ENCODE data around the gene CCSER1. TPM values are rescaled to one million over a fixed set of nuclear protein-coding genes. Genes with fewer than 3 reads are reported as not detected.

The CCSER1 gene
- total and polyA plus RNA-seq, 2 experiments from 2014 or later = 2.9 to 3.4 TPM

DNA sequence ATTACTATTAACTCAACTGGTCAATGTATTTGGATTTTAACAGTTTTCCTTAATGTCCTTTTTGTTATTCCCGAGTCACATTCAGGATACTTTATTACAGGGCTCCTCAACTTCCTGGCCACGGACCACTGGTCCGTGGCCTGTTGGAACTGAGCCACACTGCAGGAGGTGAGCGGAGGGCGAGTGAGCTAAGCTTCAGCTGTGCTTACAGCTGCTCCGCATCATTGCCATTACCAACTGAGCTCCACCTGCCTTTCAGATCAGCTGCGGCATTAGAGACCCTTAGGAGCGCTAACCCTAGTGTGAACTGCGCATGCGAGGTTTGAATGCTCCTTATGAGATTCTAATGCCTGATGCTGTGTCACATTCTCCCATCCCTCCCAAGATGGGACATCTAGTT lies 591.7 kb downstream of the CCSER1 start:
- Histone ChIP-seq H3F3A (replicated peaks; ENCODE audit: low read depth) (no peaks in the 10 kb centered on the region), H3K4me1 (ENCODE audit: insufficient read depth) (peaks cover 14% of the 10 kb centered on the region), H3K79me2 (replicated peaks; ENCODE audit: insufficient read depth) (no peaks in the 10 kb centered on the region), H3K4me2 (no peak overlapping the region), H3K9me2 (ENCODE audit: insufficient read depth) (no peaks in the 10 kb centered on the region), H3K36me3 (ENCODE audit: insufficient read depth) (no peaks in the 10 kb centered on the region), H4K20me1 (replicated peaks; ENCODE audit: insufficient read depth) (no peaks in the 10 kb centered on the region), H2AFZ (no peak overlapping the region), H3K27ac (ENCODE audit: low read depth) (no peak overlapping the region), H3K27me3 (ENCODE audit: insufficient read depth) (no peaks in the 10 kb centered on the region), H3K4me3 (no peak overlapping the region)
- no peak overlapping the region for H3K27ac Mint-ChIP-seq
- no peak for TF ChIP-seq ZNF331 (CRISPR knock-in tag; IDR thresholded peaks at IDR 0.05; ENCODE audit: low read depth)
- TF ChIP-seq EZH2 (IDR thresholded peaks at IDR 0.05; ENCODE audit: low read depth, unreplicated experiment) = no peak
- no peak for TF ChIP-seq POLR2AphosphoS5 (IDR thresholded peaks at IDR 0.05; ENCODE audit: low read depth)
- no peak for TF ChIP-seq NANOG (IDR thresholded peaks at IDR 0.05; ENCODE audit: borderline replicate concordance)
- no peak for TF ChIP-seq EZH2phosphoT487 (IDR thresholded peaks at IDR 0.05; ENCODE audit: unreplicated experiment)
- no peak for TF ChIP-seq ZNF114 (CRISPR knock-in tag; IDR thresholded peaks at IDR 0.05)
- TF ChIP-seq, protein P1, sequence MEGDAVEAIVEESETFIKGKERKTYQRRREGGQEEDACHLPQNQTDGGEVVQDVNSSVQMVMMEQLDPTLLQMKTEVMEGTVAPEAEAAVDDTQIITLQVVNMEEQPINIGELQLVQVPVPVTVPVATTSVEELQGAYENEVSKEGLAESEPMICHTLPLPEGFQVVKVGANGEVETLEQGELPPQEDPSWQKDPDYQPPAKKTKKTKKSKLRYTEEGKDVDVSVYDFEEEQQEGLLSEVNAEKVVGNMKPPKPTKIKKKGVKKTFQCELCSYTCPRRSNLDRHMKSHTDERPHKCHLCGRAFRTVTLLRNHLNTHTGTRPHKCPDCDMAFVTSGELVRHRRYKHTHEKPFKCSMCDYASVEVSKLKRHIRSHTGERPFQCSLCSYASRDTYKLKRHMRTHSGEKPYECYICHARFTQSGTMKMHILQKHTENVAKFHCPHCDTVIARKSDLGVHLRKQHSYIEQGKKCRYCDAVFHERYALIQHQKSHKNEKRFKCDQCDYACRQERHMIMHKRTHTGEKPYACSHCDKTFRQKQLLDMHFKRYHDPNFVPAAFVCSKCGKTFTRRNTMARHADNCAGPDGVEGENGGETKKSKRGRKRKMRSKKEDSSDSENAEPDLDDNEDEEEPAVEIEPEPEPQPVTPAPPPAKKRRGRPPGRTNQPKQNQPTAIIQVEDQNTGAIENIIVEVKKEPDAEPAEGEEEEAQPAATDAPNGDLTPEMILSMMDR (conservative IDR thresholded peaks at IDR 0.05; ENCODE audit: low read depth in 2 of 2) = no peak
- H3K36me3 Mint-ChIP-seq (ENCODE audit: low read depth) = no peaks in the 10 kb centered on the region; the same call in 2 of the 3 replicates
- DNase-seq (ENCODE audit: low spot score) (no peak), ATAC-seq (no peak)
- H3K9me3 Mint-ChIP-seq = no peaks in the 10 kb centered on the region
- H3K4me1 Mint-ChIP-seq = peaks cover 9% of the 10 kb centered on the region; the same call in 2 of the 3 replicates
- H3K4me3 Mint-ChIP-seq = no peak overlapping the region
- H3K27me3 Mint-ChIP-seq (ENCODE audit: insufficient read depth, low read depth, poor library complexity) = no peaks in the 10 kb centered on the region

DNA sequence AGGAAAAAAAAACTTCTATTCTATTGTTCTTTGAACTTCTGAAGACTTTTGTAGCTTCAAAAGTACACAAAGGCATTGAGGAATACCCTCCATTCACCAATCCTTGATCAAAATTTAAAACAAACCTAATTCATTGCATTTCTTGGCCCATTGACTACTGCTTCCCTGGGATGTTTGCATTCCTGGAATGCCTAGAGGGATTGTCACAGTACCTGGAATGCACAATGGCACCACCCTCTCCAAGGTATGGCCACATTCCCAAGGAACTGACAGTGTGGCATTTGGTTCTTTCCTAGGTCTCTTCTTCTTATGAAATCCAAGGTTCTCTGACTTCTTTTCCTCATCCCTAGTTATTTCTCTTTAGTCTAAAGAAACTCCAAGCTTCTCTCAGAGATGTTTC lies 600.7 kb downstream of the CCSER1 start:
- H3K27ac Mint-ChIP-seq = peak overlapping the region; percentile 78
- ATAC-seq (peak; percentile 100), DNase-seq (ENCODE audit: low spot score) (peak; percentile 95)
- Histone ChIP-seq H3K4me2 (0 out of 2 replicates have a peak overlapping the region, but pooled peaks have one; percentile 10), H3K9me2 (ENCODE audit: insufficient read depth) (peaks cover 4% of the 10 kb centered on the region; the same call in 1 of the 2 replicates), H3F3A (replicated peaks; ENCODE audit: low read depth) (no peaks in the 10 kb centered on the region), H2AFZ (no peak overlapping the region), H4K20me1 (replicated peaks; ENCODE audit: insufficient read depth) (no peaks in the 10 kb centered on the region), H3K4me1 (ENCODE audit: insufficient read depth) (peaks cover 25% of the 10 kb centered on the region), H3K27me3 (ENCODE audit: insufficient read depth) (no peaks in the 10 kb centered on the region), H3K27ac (ENCODE audit: low read depth) (peak overlapping the region; percentile 52), H3K4me3 (no peak overlapping the region), H3K36me3 (ENCODE audit: insufficient read depth) (no peaks in the 10 kb centered on the region), H3K79me2 (replicated peaks; ENCODE audit: insufficient read depth) (no peaks in the 10 kb centered on the region)
- H3K4me1 Mint-ChIP-seq = peaks cover 23% of the 10 kb centered on the region
- peaks cover 2% of the 10 kb centered on the region for H3K27me3 Mint-ChIP-seq (ENCODE audit: insufficient read depth, low read depth, poor library complexity)
- no peak overlapping the region for H3K4me3 Mint-ChIP-seq
- H3K9me3 Mint-ChIP-seq = no peaks in the 10 kb centered on the region; the same call in 2 of the 3 replicates
- no peaks in the 10 kb centered on the region for H3K36me3 Mint-ChIP-seq (ENCODE audit: low read depth)
- TF ChIP-seq, protein P1 (conservative IDR thresholded peaks at IDR 0.05; ENCODE audit: low read depth in 2 of 2) = no peak
- TF ChIP-seq EZH2phosphoT487 (IDR thresholded peaks at IDR 0.05; ENCODE audit: unreplicated experiment) = no peak
- TF ChIP-seq NANOG (IDR thresholded peaks at IDR 0.05; ENCODE audit: borderline replicate concordance) = peak; percentile 68; the same call in 1 of the 2 replicates
- TF ChIP-seq ZNF331 (CRISPR knock-in tag; IDR thresholded peaks at IDR 0.05; ENCODE audit: low read depth) = no peak; the same call in 1 of the 2 replicates
- TF ChIP-seq, protein P2, sequence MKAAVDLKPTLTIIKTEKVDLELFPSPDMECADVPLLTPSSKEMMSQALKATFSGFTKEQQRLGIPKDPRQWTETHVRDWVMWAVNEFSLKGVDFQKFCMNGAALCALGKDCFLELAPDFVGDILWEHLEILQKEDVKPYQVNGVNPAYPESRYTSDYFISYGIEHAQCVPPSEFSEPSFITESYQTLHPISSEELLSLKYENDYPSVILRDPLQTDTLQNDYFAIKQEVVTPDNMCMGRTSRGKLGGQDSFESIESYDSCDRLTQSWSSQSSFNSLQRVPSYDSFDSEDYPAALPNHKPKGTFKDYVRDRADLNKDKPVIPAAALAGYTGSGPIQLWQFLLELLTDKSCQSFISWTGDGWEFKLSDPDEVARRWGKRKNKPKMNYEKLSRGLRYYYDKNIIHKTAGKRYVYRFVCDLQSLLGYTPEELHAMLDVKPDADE (IDR thresholded peaks at IDR 0.05) = no peak
- TF ChIP-seq, protein P3, sequence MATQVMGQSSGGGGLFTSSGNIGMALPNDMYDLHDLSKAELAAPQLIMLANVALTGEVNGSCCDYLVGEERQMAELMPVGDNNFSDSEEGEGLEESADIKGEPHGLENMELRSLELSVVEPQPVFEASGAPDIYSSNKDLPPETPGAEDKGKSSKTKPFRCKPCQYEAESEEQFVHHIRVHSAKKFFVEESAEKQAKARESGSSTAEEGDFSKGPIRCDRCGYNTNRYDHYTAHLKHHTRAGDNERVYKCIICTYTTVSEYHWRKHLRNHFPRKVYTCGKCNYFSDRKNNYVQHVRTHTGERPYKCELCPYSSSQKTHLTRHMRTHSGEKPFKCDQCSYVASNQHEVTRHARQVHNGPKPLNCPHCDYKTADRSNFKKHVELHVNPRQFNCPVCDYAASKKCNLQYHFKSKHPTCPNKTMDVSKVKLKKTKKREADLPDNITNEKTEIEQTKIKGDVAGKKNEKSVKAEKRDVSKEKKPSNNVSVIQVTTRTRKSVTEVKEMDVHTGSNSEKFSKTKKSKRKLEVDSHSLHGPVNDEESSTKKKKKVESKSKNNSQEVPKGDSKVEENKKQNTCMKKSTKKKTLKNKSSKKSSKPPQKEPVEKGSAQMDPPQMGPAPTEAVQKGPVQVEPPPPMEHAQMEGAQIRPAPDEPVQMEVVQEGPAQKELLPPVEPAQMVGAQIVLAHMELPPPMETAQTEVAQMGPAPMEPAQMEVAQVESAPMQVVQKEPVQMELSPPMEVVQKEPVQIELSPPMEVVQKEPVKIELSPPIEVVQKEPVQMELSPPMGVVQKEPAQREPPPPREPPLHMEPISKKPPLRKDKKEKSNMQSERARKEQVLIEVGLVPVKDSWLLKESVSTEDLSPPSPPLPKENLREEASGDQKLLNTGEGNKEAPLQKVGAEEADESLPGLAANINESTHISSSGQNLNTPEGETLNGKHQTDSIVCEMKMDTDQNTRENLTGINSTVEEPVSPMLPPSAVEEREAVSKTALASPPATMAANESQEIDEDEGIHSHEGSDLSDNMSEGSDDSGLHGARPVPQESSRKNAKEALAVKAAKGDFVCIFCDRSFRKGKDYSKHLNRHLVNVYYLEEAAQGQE (IDR thresholded peaks at IDR 0.05; ENCODE audit: unreplicated experiment) = no peak
- TF ChIP-seq STAT1 (IDR thresholded peaks at IDR 0.05; ENCODE audit: unreplicated experiment) = no peak
